Muscle of back (tissue), 10 donors: ENCODE results near the gene SP100. TPM values are rescaled to one million over a fixed set of nuclear protein-coding genes. Genes with fewer than 3 reads are reported as not detected.

Source experiments
- polyA plus RNA-seq, 10 donors: library from polyadenylated mRNA; unstranded; fragments of 120-200 nt; gene quantifications; one replicate each; pipeline ENCODE4 v1.2.1, GENCODE V29; 2013; ENCODE audit not compliant: insufficient read length in 10 of 10

Gene SP100
- polyA plus RNA-seq, 10 donors = 15.3 to 32.2 (median 21.3) TPM

Other genes with a start within 250 kb of the SP100 start
- gene SP110, start 196.2 kb upstream of the SP100 start, polyA plus RNA-seq = 10 to 100 TPM; 11.5 to 17.0 (median 12.9) TPM
- 1 to 10 TPM in 4 of 10 donors, under 1 TPM in 6; 0.38 to 2.7 (median 0.77) TPM for gene SP140, start 190.5 kb upstream of the SP100 start, polyA plus RNA-seq
- gene SP140L, start 89.0 kb upstream of the SP100 start, polyA plus RNA-seq = 1 to 10 TPM; 3.0 to 9.3 (median 5.5) TPM